Vagina (tissue), 2 donors: Measurements from ENCODE around the gene ITIH6.

ENCODE experiments used
- POLR2A ChIP-seq, 2 donors: fragments of 450-650 bp; IDR thresholded peaks; one replicate each; pipeline ENCODE4 v1.6.1; 2017; ENCODE audit warnings: antibody characterized with exemption in 2 of 2, mild to moderate bottlenecking in 2 of 2, moderate library complexity in 2 of 2
- TF ChIP-seq, protein P1 (sequence below), 3 experiments: fragments of 450-650 bp in 2 of 3; fragments of 200-600 bp in 1 of 3; sonication (generic) in 1 of 3; IDR thresholded peaks; one replicate each; pipeline ENCODE4 v1.5.1; 2017 to 2019; ENCODE audit warnings: antibody characterized with exemption in 3 of 3, mild to moderate bottlenecking in 2 of 3, moderate library complexity in 2 of 3

DNA sequence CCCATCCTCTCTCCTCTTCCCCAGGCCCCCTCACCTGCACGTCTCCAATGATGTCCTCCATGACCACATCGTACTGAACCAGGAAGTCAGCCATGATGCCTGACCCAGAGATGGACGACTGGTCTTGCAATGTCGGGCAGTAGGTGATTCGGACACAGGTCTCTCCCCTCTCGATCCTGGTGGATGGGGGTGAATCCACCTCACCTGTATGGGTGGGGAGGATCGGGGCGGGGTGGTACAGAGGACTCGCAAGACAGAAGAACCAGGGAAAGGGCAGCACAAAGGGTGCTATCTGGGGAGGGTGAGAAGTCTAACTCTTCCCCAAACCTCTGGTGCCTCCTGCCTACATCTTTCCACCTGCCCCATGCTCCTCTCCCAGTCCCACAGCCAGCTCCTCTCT is 9.6 kb downstream of the ITIH6 start:
- no peak for TF ChIP-seq POLR2A (IDR thresholded peaks at IDR 0.05)
- TF ChIP-seq, protein P1, sequence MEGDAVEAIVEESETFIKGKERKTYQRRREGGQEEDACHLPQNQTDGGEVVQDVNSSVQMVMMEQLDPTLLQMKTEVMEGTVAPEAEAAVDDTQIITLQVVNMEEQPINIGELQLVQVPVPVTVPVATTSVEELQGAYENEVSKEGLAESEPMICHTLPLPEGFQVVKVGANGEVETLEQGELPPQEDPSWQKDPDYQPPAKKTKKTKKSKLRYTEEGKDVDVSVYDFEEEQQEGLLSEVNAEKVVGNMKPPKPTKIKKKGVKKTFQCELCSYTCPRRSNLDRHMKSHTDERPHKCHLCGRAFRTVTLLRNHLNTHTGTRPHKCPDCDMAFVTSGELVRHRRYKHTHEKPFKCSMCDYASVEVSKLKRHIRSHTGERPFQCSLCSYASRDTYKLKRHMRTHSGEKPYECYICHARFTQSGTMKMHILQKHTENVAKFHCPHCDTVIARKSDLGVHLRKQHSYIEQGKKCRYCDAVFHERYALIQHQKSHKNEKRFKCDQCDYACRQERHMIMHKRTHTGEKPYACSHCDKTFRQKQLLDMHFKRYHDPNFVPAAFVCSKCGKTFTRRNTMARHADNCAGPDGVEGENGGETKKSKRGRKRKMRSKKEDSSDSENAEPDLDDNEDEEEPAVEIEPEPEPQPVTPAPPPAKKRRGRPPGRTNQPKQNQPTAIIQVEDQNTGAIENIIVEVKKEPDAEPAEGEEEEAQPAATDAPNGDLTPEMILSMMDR (IDR thresholded peaks at IDR 0.05), result no peak
